ENCODE results near the gene AHI1.

The AHI1 gene

DNA sequence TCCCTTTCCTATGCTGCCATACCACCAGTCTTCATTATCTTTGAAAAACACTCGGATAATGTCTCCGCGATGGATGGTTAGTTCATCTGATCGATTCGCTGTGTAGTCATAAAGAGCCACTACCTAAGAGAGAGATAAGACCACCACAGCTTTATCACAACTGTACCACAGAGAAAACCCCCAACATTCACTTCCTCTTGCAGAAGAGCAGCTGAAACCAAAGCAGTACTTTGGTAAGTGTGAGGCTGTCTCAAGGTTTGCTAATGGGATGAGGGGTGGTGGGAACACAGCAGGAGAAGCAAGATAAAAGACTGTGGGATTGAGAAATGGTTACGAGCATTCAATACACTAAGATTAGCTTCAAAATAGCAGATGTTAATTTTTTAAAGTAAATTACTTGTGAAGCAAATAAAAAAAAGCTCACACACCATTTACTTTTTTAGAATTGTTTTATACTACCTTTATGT, 174.3 kb downstream of the AHI1 start:
- DNase-seq, result no peak

GRCh38 chr6:135322427-135323201, 174.9 kb downstream of the AHI1 start:
- DNase-seq, result no peak

DNA sequence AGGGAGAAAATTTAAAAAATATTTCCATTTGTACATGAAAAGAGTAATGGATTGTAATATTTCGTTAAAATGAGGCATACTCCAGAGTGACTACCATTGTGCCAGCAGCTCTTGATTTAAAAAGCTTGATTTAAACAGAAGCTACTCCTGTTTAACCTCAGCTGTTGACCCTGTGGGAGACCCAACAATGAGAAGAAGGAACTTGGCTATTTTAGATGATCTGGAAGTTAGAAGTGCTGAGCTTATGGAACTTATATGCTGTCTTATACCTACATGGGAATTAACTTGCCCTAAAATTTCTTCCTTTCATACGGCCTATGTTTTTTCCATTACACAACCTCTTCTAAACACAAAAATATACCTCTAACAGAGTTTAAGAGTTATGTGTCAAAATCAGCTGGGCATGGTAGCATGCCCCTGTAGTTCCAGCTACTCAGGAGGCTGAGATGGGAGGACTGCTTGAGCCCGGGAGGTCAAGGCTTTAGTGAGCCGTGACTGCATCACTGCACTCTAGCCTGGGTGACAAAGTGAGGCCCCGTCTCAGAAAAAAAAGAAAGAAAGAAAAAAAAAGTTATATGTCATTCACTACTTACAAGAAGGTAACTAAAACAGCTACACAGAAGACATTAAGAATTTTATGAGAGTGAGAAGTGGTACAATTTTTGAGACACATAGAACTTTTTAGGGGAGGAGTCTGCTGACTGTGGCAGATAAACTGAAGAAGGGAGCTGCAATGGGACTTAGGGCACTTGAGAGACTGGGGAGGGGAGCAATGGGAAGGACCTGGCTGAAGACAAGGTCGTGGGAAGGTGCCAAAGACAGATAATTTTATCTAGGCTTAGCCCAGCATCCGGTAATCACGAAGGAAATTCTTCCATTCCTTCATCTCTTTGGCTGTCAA, 176.6 kb downstream of the AHI1 start:
- DNase-seq, result no peak

GRCh38 chr6:135319819-135320218, 177.7 kb downstream of the AHI1 start:
- DNase-seq, result no peak

DNA sequence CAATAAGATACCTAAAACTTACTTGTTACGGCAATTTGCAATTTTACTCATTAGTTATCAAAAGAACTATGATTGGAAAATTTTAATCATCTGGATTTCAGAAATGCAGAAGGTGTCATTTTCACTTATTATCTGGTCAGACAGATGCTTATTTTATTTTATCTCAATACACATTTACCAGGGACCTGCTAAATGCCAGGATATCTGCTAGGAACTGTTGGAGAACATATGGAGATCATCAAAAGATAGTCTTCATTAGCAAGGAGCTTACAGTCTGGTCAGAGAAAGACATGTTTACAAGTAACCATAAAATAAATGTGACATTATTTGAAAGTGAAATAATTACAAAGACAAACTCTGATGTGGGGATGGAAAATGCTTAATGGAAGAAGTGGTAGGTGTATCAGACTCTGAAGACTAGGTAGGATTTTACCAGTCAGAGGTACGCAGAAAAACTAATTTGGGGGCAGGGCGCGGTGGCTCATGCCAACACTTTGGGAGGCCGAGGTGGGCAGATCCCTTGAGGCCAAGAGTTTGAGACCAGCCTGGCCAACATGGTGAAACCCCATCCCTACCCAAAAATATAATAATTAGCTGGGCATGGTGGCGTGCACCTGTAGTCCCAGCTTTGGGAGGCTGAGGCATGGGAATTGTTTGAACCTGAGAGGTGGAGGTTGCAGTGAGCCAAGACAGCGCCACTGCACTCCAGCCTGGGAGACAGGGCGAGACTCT, 178.6 kb downstream of the AHI1 start:
- no peak for DNase-seq

GRCh38 chr6:135314543-135314942, 183.0 kb downstream of the AHI1 start:
- DNase-seq, result no peak

- no peak for DNase-seq
Observed at GRCh38 chr6:135311446-135312200, 185.9 kb downstream of the AHI1 start.

DNA sequence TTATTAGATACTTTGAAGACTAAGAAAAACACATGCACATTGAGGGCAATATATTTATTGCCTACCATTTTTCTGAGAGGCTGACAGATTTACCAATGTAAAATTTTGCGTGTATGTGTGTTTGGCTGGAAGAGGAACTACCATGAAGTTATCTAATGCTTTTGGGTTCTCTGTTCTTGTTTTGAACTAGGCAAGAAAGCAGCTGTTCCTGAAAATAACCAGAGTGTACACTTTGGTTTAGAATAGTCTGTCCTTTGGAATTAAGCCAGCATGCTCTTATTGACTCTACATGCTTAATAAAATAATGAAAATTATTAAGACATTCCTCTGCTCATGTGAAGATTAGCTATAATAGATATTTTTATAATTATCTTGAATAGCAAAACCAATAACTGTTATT, 187.2 kb downstream of the AHI1 start:
- no peak for DNase-seq

DNA sequence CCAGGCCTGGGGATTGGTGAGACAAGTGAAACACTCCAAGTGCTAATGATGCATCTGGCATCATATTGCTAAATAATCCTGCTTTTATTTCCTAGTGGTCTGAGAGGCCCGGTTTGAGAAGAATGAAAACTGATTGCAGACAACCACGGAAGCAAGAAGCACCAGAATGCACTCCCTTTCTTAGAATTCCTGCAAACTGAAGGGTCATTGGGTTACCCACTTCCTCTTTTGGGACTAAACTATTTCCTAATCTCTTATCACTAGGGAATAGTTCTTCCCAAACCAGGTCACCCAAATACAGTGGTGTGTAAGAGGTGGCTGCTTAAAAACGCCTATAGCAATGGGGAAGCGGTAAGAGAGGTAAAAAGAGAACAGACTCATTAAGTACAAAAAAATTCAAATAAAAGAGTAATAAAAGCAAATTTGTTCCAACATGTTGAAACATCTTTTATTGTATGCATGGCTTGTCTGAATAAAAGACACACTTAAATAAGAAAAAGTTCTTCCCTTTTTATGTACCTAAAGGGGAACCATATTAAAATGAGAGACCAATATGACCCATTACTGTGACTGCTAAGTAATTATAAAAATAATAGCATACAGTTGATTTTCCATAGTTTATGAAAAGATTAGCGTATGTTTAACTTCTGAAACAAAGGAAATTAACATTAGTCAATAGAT, 190.7 kb downstream of the AHI1 start:
- DNase-seq, result no peak

DNA sequence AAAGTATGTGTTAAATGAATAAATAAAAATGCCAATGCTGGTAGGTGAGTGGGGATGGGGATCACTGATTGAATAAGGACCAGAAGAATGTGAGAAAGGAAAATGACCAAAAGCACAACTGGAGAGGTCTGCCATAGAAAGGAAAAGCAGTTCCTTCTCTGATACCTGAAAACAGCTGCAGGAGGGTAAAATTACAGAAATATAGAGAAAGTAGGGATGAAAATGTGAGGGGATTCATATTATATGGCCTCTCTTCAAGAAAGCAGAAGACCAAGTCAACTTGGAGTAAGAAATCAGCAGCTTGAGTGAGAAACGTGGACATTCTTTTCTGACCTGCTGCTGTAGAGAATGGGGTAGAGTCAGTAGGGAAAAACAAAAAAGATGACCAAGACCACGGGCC, 191.4 kb downstream of the AHI1 start:
- no peak for DNase-seq

- DNase-seq, result no peak
Observed at GRCh38 chr6:135305684-135306083, 191.9 kb downstream of the AHI1 start.

DNA sequence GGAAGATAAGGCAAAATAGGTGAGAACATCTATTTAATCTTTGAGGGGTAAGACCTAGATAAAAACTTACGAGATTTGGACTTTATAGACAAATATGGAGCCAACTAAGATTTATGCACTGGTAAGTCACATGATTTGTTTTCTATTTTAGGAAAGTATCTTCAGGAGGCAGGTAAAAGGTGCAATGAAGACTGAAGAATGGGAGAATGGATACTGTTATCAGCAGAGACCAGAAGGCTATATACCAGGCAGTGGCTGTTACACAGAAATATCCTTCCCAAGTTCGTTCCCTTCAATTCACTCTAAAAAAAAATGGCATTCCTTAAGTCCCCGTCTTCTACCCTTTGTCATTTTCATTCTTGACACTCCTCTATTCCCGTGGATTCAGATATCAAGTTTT, 192.7 kb downstream of the AHI1 start:
- DNase-seq, result no peak

DNA sequence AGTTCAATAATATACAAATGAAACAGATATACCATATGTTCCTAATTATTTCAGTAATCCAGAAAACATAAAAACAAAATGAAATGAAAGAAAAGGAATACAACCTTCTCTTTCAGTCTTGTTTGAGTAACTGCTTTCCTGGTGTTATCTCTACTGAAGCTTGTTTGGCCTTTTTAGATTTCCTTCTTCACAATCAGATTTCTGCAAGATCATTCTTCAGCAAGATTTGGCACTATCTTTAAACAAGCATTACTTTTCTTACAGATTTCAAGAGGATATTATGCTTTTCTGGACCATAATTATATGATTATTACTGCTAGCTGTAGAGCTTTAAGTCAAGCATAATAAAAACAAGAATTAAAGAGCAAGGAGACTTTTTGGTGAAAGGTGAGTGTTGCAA, 196.2 kb downstream of the AHI1 start:
- DNase-seq, result no peak

GRCh38 chr6:135300576-135300975, 197.0 kb downstream of the AHI1 start:
- DNase-seq, result no peak

DNA sequence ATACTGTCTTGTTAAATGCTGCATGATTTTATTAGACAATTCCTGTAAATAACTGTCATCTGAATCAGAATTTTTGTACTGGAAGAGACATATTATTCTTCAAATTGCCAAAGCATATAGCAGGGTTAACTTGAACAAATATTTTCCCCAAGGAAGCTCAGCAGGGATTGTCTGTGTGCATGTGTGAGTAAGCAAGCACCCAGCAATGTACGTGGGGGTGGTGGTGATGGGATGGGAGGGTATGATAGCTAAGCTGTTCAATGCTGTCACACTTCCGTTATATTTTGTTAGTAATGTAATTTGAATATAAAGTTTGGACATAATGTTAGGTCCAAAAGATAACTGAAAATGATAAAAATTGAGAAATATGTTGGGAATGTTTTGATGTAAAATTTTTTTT, 198.3 kb downstream of the AHI1 start:
- no peak for DNase-seq

DNA sequence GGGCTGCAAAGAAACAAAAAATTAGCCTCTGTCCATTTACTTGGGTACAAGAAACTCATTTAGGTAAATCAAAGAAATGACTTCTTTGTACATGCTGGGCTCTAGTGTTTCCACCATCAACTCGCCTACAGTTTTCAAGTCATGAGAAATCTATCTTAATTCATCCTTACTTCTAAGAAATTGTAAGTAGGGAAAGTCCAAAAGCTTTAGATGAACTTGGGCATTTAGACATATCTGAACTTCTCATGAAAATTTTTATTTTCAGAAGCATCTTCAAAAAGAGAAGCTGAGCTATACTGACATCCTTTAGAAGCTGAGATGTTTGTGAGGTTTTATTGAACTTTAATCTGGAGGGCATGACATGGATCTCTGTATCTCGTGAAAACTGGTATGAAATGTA, 199.1 kb downstream of the AHI1 start:
- DNase-seq, result no peak

DNA sequence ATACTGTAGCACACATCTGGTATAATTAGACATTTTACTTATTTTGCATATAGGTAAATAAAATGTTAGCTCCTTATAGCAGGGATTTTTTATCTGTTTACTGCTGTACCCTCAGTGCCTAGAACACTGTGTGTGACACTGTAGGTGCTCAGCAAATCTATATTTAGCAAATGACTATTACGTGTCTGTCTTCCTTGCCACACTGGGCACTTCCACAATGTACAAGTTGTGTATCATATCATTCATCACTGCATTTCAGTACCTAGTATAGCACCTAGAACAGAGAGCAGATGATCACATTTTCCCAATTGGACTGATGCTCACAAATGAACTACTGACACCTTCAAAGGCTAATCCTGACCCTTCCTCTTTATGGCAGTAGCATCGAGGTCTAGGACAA, 200.8 kb downstream of the AHI1 start:
- DNase-seq, result no peak

- no peak for DNase-seq
Observed at GRCh38 chr6:135295085-135295484, 202.5 kb downstream of the AHI1 start.

- DNase-seq, result no peak
Observed at GRCh38 chr6:135291288-135292076, 206.1 kb downstream of the AHI1 start.

DNA sequence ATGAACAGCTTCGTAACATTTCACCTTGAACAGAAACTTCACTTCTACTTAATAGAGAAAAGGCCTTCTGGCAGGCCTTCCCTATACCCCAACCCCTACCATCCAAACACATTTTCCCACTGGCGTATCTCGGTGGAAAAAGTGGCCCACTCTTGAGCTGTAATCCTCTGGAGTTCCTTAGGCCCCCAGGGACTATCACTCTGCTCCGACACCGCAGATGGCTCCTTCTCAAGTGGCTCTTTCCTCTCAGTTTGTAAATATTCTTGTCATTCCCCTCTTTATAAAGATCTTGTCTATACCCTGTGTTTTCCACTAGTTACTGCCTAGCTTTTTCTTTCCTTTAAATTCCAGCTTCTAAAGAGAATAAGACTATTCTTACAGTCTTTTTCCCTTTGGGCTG, 207.7 kb downstream of the AHI1 start:
- no peak for DNase-seq

GRCh38 chr6:135286962-135287538, 210.5 kb downstream of the AHI1 start:
- DNase-seq, result no peak

All from activated T-cell treated with anti-CD3 and anti-CD28 coated beads for 4 hours (primary cell).